Bronchial epithelial cell (primary cell): ENCODE results near the gene METTL24. TPM values are rescaled to one million over a fixed set of nuclear protein-coding genes. Genes with fewer than 3 reads are reported as not detected.

Source experiments
- DNase-seq: peaks from one replicate; pipeline ENCODE4 v3.0.0-alpha.2; 2010; ENCODE audit warnings: low read depth
- FAIRE-seq: peaks from 2 replicates; lab custom pipeline; 2011; peaks lifted over from hg19 to GRCh38; lab: Jason Lieb, UNC
- H3K27me3 ChIP-seq: 2 replicates; pipeline ENCODE4 v1.5.1; 2011; ENCODE audit warnings: low read length; ENCODE audit not compliant: control insufficient read depth, insufficient read depth
- H3K36me3 ChIP-seq: 2 replicates; pipeline ENCODE4 v1.5.1; 2011; ENCODE audit warnings: low read length; ENCODE audit not compliant: control insufficient read depth, insufficient read depth
- H3K4me3 ChIP-seq: 2 replicates; pipeline ENCODE4 v1.5.1; 2011; ENCODE audit warnings: mild to moderate bottlenecking, low read depth, low read length, control low read depth
- CTCF ChIP-seq: IDR thresholded peaks from 2 replicates; pipeline ENCODE4 v1.5.1; 2011; ENCODE audit warnings: mild to moderate bottlenecking, moderate library complexity, low read length, control low read depth, inconsistent platforms; ENCODE audit not compliant: insufficient read depth, severe bottlenecking
- total RNA-seq: library from RNA; depleted of rRNA; stranded (reverse); fragments of >200 nt; gene quantifications from 2 replicates; pipeline ENCODE4 v1.2.1, GENCODE V29; 2014

METTL24 gene
- total RNA-seq, 1 donor from 2014 or later, result not detected

GRCh38 chr6:110319843-110320242 lies 38.3 kb downstream of the METTL24 start:
- DNase-seq (no peak), FAIRE-seq (no peak)
- Histone ChIP-seq H3K4me3 (no peak overlapping the region), H3K27me3 (no peaks in the 10 kb centered on the region), H3K36me3 (no peaks in the 10 kb centered on the region)
- TF ChIP-seq CTCF, result no peak

- FAIRE-seq (no peak), DNase-seq (no peak)
- H3K4me3 ChIP-seq, result no peak overlapping the region
- H3K36me3 ChIP-seq, result no peaks in the 10 kb centered on the region
- H3K27me3 ChIP-seq, result no peaks in the 10 kb centered on the region
- TF ChIP-seq CTCF, result no peak
Measured at GRCh38 chr6:110319381-110319780, 38.8 kb downstream of the METTL24 start.

GRCh38 chr6:110318971-110319370 lies 39.2 kb downstream of the METTL24 start:
- DNase-seq, result no peak
- no peak for TF ChIP-seq CTCF

GRCh38 chr6:110317646-110318045 lies 40.5 kb downstream of the METTL24 start:
- H3K4me3 ChIP-seq, result no peak overlapping the region
- no peak for TF ChIP-seq CTCF
- no peaks in the 10 kb centered on the region for H3K27me3 ChIP-seq
- FAIRE-seq, result no peak
- H3K36me3 ChIP-seq, result no peaks in the 10 kb centered on the region
- DNase-seq, result no peak

More at GRCh38 chr6:110318971-110319370, 39.2 kb downstream of the METTL24 start:
- no peaks in the 10 kb centered on the region for H3K27me3 ChIP-seq
- H3K36me3 ChIP-seq, result no peaks in the 10 kb centered on the region
- FAIRE-seq, result no peak
- H3K4me3 ChIP-seq, result no peak overlapping the region

- no peaks in the 10 kb centered on the region for H3K27me3 ChIP-seq
- DNase-seq (no peak), FAIRE-seq (no peak)
- no peaks in the 10 kb centered on the region for H3K36me3 ChIP-seq
- TF ChIP-seq CTCF, result no peak
- no peak overlapping the region for H3K4me3 ChIP-seq
Measured at GRCh38 chr6:110317189-110317588, 41.0 kb downstream of the METTL24 start.

GRCh38 chr6:110315869-110316398 lies 42.2 kb downstream of the METTL24 start:
- no peak for TF ChIP-seq CTCF
- DNase-seq (no peak), FAIRE-seq (no peak)
- no peaks in the 10 kb centered on the region for H3K36me3 ChIP-seq
- H3K4me3 ChIP-seq, result no peak overlapping the region
- H3K27me3 ChIP-seq, result no peaks in the 10 kb centered on the region
